ENCODE measurements around the gene CAPN10.

DNA sequence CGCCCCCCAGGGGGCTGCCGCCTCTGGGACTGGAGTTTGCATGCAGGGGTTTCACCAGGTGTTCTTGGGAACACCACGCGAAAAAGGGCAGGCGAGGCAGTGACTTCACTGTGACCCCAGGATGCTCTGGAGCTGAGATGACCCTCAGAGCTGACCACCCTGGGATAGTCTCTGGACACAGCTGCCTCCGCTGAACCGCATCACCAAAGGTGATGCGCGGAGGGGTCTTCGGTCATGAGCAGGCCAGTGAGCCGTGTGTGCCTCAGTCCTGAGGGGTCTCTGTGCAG is 56.2 kb downstream of the CAPN10 start:
- TF ChIP-seq, protein P1, sequence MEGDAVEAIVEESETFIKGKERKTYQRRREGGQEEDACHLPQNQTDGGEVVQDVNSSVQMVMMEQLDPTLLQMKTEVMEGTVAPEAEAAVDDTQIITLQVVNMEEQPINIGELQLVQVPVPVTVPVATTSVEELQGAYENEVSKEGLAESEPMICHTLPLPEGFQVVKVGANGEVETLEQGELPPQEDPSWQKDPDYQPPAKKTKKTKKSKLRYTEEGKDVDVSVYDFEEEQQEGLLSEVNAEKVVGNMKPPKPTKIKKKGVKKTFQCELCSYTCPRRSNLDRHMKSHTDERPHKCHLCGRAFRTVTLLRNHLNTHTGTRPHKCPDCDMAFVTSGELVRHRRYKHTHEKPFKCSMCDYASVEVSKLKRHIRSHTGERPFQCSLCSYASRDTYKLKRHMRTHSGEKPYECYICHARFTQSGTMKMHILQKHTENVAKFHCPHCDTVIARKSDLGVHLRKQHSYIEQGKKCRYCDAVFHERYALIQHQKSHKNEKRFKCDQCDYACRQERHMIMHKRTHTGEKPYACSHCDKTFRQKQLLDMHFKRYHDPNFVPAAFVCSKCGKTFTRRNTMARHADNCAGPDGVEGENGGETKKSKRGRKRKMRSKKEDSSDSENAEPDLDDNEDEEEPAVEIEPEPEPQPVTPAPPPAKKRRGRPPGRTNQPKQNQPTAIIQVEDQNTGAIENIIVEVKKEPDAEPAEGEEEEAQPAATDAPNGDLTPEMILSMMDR (IDR thresholded peaks at IDR 0.05): no peak
- no peak for TF ChIP-seq POLR2A (IDR thresholded peaks at IDR 0.05)
